Osteocyte (in vitro differentiated cells): ENCODE data around the gene PLEKHG2. TPM values are rescaled to one million over a fixed set of nuclear protein-coding genes. Genes with fewer than 3 reads are reported as not detected.

Experiments
- DNase-seq: peaks from one replicate; pipeline ENCODE4 v3.0.0; 2021; ENCODE audit warnings: mixed read lengths; ENCODE audit not compliant: unreplicated experiment; ENCODE audit errors: extremely low spot score
- H3K27ac Mint-ChIP-seq: one replicate; pipeline ENCODE4 v1.8.0; 2021; ENCODE audit warnings: mild to moderate bottlenecking, mixed read lengths; ENCODE audit not compliant: unreplicated experiment
- H3K27me3 Mint-ChIP-seq: one replicate; pipeline ENCODE4 v1.8.0; 2021; ENCODE audit warnings: mixed read lengths; ENCODE audit not compliant: unreplicated experiment
- H3K36me3 Mint-ChIP-seq: one replicate; pipeline ENCODE4 v1.8.0; 2021; ENCODE audit warnings: mixed read lengths; ENCODE audit not compliant: unreplicated experiment
- H3K4me1 Mint-ChIP-seq: one replicate; pipeline ENCODE4 v1.8.0; 2021; ENCODE audit warnings: mixed read lengths; ENCODE audit not compliant: unreplicated experiment
- H3K4me3 Mint-ChIP-seq: one replicate; pipeline ENCODE4 v1.8.0; 2021; ENCODE audit warnings: mild to moderate bottlenecking, moderate library complexity, mixed read lengths; ENCODE audit not compliant: unreplicated experiment
- H3K9me3 Mint-ChIP-seq: one replicate; pipeline ENCODE4 v1.8.0; 2021; ENCODE audit warnings: mixed read lengths; ENCODE audit not compliant: unreplicated experiment
- total RNA-seq: library from RNA; stranded (reverse); gene quantifications from 2 replicates; pipeline ENCODE4 v1.2.1, GENCODE V29; 2021
- TF ChIP-seq, protein P1 (sequence below): fragments of 200-600 bp; sonication (generic); IDR thresholded peaks from 2 replicates; pipeline ENCODE4 v1.5.0; 2021; ENCODE audit warnings: antibody characterized with exemption, mild to moderate bottlenecking, moderate library complexity

The PLEKHG2 gene
- total RNA-seq, 1 donor from 2014 or later: 150 TPM

DNA sequence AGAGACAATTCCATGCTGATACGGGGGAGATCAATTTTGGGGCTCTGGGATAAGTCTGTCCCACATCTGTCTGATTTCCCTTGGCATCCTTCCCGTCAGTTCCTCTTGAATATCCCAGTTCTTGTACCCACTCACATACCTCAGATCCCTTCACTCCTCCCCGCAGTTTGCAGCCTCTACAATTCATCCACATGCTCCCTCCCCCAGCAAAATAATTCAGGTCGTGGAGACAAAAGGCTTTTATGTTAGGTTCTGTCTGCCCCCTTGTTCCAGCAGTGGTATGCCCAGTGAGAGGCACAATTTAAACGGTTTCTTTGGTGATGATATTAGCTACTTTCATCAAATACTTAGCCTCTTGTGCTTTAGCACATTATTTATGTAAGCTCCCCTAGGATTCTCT lies 13.7 kb downstream of the PLEKHG2 start:
- Mint-ChIP-seq H3K27ac (peak overlapping the region; percentile 59), H3K36me3 (peaks cover 26% of the 10 kb centered on the region)

DNA sequence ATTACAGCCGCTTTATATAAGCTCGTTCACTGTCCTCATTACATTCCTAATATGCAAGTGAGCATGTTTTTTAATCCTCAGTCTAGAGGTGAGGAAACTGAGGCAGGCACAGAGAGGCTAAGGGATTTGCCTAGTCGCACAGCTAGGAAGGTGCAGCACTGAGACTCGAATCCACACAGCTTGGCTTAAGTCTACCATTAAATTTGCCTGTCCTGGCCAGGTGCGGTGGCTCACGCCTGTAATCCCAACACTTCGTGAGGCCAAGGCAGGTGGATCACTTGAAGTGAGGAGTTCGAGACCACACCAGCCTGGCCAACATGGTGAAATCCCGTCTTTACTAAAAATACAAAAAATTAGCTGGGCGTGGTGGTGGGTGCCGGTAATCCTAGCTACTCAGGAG lies 15.2 kb downstream of the PLEKHG2 start:
- Mint-ChIP-seq H3K27ac (peak overlapping the region; percentile 85), H3K4me1 (peaks cover 46% of the 10 kb centered on the region), H3K27me3 (no peaks in the 10 kb centered on the region), H3K36me3 (peaks cover 24% of the 10 kb centered on the region), H3K4me3 (peak overlapping the region; percentile 35), H3K9me3 (no peaks in the 10 kb centered on the region)
- TF ChIP-seq, protein P1, sequence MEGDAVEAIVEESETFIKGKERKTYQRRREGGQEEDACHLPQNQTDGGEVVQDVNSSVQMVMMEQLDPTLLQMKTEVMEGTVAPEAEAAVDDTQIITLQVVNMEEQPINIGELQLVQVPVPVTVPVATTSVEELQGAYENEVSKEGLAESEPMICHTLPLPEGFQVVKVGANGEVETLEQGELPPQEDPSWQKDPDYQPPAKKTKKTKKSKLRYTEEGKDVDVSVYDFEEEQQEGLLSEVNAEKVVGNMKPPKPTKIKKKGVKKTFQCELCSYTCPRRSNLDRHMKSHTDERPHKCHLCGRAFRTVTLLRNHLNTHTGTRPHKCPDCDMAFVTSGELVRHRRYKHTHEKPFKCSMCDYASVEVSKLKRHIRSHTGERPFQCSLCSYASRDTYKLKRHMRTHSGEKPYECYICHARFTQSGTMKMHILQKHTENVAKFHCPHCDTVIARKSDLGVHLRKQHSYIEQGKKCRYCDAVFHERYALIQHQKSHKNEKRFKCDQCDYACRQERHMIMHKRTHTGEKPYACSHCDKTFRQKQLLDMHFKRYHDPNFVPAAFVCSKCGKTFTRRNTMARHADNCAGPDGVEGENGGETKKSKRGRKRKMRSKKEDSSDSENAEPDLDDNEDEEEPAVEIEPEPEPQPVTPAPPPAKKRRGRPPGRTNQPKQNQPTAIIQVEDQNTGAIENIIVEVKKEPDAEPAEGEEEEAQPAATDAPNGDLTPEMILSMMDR: no peak
- DNase-seq: no peak

More for the DNA sequence above, 13.7 kb downstream of the PLEKHG2 start:
- H3K27me3 Mint-ChIP-seq: no peaks in the 10 kb centered on the region
- DNase-seq: no peak
- no peak overlapping the region for H3K4me3 Mint-ChIP-seq
- TF ChIP-seq, protein P1: no peak
- H3K9me3 Mint-ChIP-seq: no peaks in the 10 kb centered on the region
- H3K4me1 Mint-ChIP-seq: peaks cover 44% of the 10 kb centered on the region

DNA sequence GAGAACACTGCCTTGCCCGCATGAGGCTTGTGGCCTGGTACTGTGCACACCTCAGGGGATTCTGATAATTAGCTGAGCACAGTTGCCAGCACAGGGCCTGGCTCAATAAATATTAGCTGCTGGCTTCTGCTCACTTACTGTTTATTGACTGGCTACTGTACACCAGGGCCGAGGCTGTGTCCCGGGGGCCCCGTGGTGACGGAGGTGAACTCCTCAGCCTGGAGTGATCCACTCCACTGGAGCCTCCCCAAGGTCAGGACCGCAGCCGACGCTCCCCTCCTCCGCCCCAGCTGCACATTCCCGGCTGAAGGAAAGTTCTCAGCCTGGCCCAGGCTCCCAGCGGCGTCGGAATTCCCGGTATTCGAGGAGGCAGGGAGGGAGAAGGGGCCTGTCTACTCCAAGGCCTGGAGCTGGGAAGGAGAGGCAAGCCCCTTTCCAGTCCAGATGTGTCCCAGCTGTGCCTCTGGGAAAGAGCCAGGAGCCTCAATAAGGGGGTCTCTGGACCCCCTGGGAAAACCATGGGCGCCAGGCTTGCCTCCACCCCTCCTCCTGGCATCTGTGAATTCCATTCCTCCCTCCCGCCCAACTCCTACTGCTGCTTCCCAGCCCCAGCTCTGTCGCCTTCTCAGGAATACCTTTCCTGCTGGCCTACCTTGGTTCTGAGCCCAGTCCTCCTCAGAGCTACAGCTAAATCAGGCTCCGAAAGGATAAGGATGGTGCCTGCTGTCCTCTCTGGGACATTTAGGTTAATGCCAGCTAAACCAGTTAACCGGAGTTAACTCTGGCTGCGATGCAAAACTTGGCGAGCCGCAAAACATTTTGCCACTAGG lies 16.0 kb downstream of the PLEKHG2 start:
- no peaks in the 10 kb centered on the region for H3K9me3 Mint-ChIP-seq
- TF ChIP-seq, protein P1: no peak
- H3K36me3 Mint-ChIP-seq: peaks cover 28% of the 10 kb centered on the region
- peak overlapping the region; percentile 35 for H3K4me3 Mint-ChIP-seq
- H3K4me1 Mint-ChIP-seq: peaks cover 48% of the 10 kb centered on the region
- H3K27me3 Mint-ChIP-seq: no peaks in the 10 kb centered on the region
- H3K27ac Mint-ChIP-seq: peak overlapping the region; percentile 85
- DNase-seq: peak; percentile 94

DNA sequence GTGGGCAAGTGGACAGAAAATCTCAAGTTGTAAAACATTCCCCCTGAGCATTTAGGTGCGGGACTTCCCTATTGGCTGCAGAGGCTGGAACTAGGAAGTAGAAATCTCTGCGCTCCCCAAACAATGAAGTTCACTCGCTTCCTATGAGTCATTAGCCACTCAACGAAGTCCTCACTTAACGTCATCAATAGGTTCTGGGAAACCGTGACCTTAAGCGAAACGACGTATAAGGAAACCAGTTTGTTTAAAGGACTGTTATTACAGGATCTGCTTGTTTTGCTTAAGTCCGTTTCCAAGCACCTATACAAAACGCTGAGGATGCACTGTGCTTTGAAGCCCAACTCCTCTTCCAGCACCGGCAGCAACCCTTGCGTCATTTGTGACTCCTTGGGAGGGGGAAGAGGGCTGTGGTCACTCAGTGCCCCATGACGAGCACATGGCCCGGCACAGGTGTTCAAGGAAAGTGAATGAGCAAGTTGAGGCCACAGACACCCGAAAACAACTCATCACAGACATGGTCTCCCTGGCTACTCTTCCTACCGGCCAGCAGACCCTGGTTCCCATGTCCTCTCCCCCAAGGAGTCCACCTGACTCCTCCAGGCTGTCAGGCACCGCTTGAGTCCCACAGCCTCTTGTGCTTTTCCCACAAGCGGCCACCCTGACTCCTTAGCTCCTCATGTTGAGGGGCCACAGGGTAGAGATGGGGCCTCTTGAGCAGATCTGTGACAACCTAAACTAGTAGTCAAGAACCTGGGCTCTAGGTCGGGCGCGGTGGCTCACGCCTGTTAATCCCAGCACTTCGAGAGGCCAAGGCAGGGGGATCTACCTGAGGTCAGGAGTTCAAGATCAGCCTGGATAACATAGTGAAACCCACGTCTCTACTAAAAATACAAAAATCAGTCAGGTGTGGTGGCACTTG lies 18.5 kb downstream of the PLEKHG2 start:
- peak overlapping the region; percentile 73 for H3K27ac Mint-ChIP-seq
- TF ChIP-seq, protein P1: no peak

DNA sequence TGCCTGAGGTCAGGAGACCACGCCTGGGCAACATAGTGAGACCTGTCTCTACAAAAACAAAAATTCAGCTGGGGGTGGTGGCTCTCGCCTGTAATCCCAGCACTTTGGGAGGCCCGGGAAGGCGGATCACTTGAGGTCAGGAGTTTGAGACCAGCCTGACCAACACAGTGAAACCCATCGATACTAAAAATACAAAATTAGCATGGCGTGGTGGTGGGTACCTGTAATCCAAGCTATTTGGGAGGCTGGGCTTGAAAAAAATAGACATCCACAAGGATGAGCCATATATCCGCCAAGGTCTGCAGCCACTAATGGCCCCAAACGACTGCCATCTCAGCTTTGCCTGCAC lies 20.2 kb downstream of the PLEKHG2 start:
- no peak for DNase-seq
- Mint-ChIP-seq H3K4me3 (no peak overlapping the region), H3K9me3 (no peaks in the 10 kb centered on the region), H3K4me1 (peaks cover 62% of the 10 kb centered on the region), H3K27me3 (no peaks in the 10 kb centered on the region), H3K27ac (peak overlapping the region; percentile 7), H3K36me3 (peaks cover 24% of the 10 kb centered on the region)
- TF ChIP-seq, protein P1: no peak

More for the DNA sequence above, 18.5 kb downstream of the PLEKHG2 start:
- no peaks in the 10 kb centered on the region for H3K27me3 Mint-ChIP-seq
- no peak for DNase-seq
- peaks cover 29% of the 10 kb centered on the region for H3K36me3 Mint-ChIP-seq
- no peaks in the 10 kb centered on the region for H3K9me3 Mint-ChIP-seq
- no peak overlapping the region for H3K4me3 Mint-ChIP-seq
- peaks cover 62% of the 10 kb centered on the region for H3K4me1 Mint-ChIP-seq
